Esophagus squamous epithelium (tissue), 5 donors: Measurements from ENCODE around the gene PAK6. TPM values are rescaled to one million over a fixed set of nuclear protein-coding genes. Genes with fewer than 3 reads are reported as not detected.

Source experiments
- DNase-seq: peaks from one replicate; lab custom pipeline; 2025; lab: John Stamatoyannopoulos, UW
- H3K27ac ChIP-seq, 4 donors: fragments of 200-600 bp; sonication (generic); one replicate each; pipeline ENCODE4 v1.5.1; 2016 to 2019; ENCODE audit warnings: mild to moderate bottlenecking in 1 of 4
- H3K27me3 ChIP-seq, 4 donors: fragments of 200-600 bp; sonication (generic); 1 replicate in 3 of 4; 2 replicates in 1 of 4; pipeline versions ENCODE4 v1.5.1 to v1.6.0; 2017 to 2021; ENCODE audit warnings: antibody characterized with exemption in 1 of 4
- H3K36me3 ChIP-seq, 3 donors: fragments of 200-600 bp; sonication (generic); one replicate each; pipeline ENCODE4 v1.5.1; 2016 to 2019
- H3K4me1 ChIP-seq, 3 donors: fragments of 200-600 bp; sonication (generic); one replicate each; pipeline ENCODE4 v1.5.1; 2017 to 2019
- H3K4me3 ChIP-seq, 4 donors: fragments of 200-600 bp; sonication (generic); 1 replicate in 3 of 4; 2 replicates in 1 of 4; pipeline ENCODE4 v1.5.1; 2016 to 2019; ENCODE audit warnings: mild to moderate bottlenecking in 2 of 4, moderate library complexity in 1 of 4
- H3K9me3 ChIP-seq, 3 donors: fragments of 200-600 bp; sonication (generic); one replicate each; pipeline ENCODE4 v1.5.1; 2016 to 2019
- CTCF ChIP-seq, 6 experiments: fragments of 450-650 bp in 4 of 6; fragments of 200-600 bp in 2 of 6; sonication (generic) in 2 of 6; IDR thresholded peaks; one replicate each; pipeline ENCODE4 v1.5.1; 2016 to 2019; ENCODE audit warnings: antibody characterized with exemption in 6 of 6, mild to moderate bottlenecking in 4 of 6, moderate library complexity in 4 of 6
- POLR2A ChIP-seq, 4 donors: fragments of 450-650 bp; IDR thresholded peaks; one replicate each; pipeline ENCODE4 v1.6.1; 2017; ENCODE audit warnings: antibody characterized with exemption in 4 of 4, mild to moderate bottlenecking in 4 of 4, moderate library complexity in 3 of 4
- WGBS, 2 donors: methylation state at CpG; one replicate each; pipeline ENCODE4 v1.1.5; 2018; 5-methylcytosine and 5-hydroxymethylcytosine counted together
- intact Hi-C: fragments of 100-400 bp; cut with DNase I; formaldehyde crosslinking; loops from one replicate; pipeline ENCODE4 v1.15.0; 2022
- total RNA-seq, 4 donors: library from RNA; depleted of rRNA; stranded (reverse); fragments of >200 nt; gene quantifications; one replicate each; pipeline ENCODE4 v1.1.0, GENCODE V29; 2016
- donor health status: DM: yes; HTN: yes; CAD: no.

PAK6 gene
- total RNA-seq, 4 donors from 2014 or later = 31.5 to 53.5 (median 37.2) TPM

- WGBS, 2 donors = 90 to 97% methylated on average over 5 to 6 of the region's 20 CpGs
Measured at GRCh38 chr15:40265875-40266274, 27.0 kb downstream of the PAK6 start.

GRCh38 chr15:40266828-40267304, 28.0 kb downstream of the PAK6 start:
- peaks cover 4 to 97% (median 21%) of the 10 kb centered on the region in 3 donors for H3K36me3 ChIP-seq
- peaks cover 9 to 17% (median 16%) of the 10 kb centered on the region in 3 donors for H3K4me1 ChIP-seq
- no peak for DNase-seq
- H3K4me3 ChIP-seq = no peak overlapping the region
- H3K27ac ChIP-seq = peak overlapping the region; percentile 28 to 73 (median 62)
- TF ChIP-seq POLR2A (IDR thresholded peaks at IDR 0.05) (no peak), CTCF (IDR thresholded peaks at IDR 0.05) (no peak)
- H3K27me3 ChIP-seq = no peaks in the 10 kb centered on the region
- intact Hi-C loops = no loop called here
- 12 to 23% methylated on average over 6 to 7 of the region's 7 CpGs for WGBS, 2 donors
- no peaks in the 10 kb centered on the region for H3K9me3 ChIP-seq

More at GRCh38 chr15:40265875-40266274, 27.0 kb downstream of the PAK6 start:
- no peaks in the 10 kb centered on the region for H3K27me3 ChIP-seq
- TF ChIP-seq POLR2A (IDR thresholded peaks at IDR 0.05) = no peak
- no peak for TF ChIP-seq CTCF (IDR thresholded peaks at IDR 0.05)
- intact Hi-C loops = no loop called here
- H3K27ac ChIP-seq = peak overlapping the region in 2 of 4 donors; percentile 67 to 73
- H3K36me3 ChIP-seq = peaks cover 4 to 97% (median 21%) of the 10 kb centered on the region in 3 donors
- no peak overlapping the region for H3K4me3 ChIP-seq
- H3K9me3 ChIP-seq = no peaks in the 10 kb centered on the region
- H3K4me1 ChIP-seq = peaks cover 9 to 17% (median 16%) of the 10 kb centered on the region in 3 donors
- no peak for DNase-seq

- 50 to 83% methylated on average over 2 to 4 of the region's 4 CpGs for WGBS, 2 donors
- Histone ChIP-seq H3K9me3 (no peaks in the 10 kb centered on the region), H3K27me3 (no peaks in the 10 kb centered on the region), H3K4me3 (no peak overlapping the region), H3K36me3 (peaks cover 6 to 97% (median 21%) of the 10 kb centered on the region in 3 donors), H3K4me1 (peaks cover 9 to 17% (median 16%) of the 10 kb centered on the region in 3 donors), H3K27ac (peak overlapping the region in 3 of 4 donors; percentile 58 to 73 (median 67))
- intact Hi-C loops = no loop called here
- no peak for DNase-seq
- no peak for TF ChIP-seq CTCF (IDR thresholded peaks at IDR 0.05)
- no peak for TF ChIP-seq POLR2A (IDR thresholded peaks at IDR 0.05)
Measured at GRCh38 chr15:40267670-40268069, 28.8 kb downstream of the PAK6 start.

- DNase-seq = no peak
- WGBS, 2 donors = 60 to 78% methylated on average over 1 of the region's 4 CpGs
Measured at GRCh38 chr15:40269604-40270003, 30.7 kb downstream of the PAK6 start.

More at GRCh38 chr15:40269604-40270003, 30.7 kb downstream of the PAK6 start:
- TF ChIP-seq POLR2A (IDR thresholded peaks at IDR 0.05) = no peak
- TF ChIP-seq CTCF (IDR thresholded peaks at IDR 0.05) = no peak
- H3K9me3 ChIP-seq = no peaks in the 10 kb centered on the region
- H3K36me3 ChIP-seq = peaks cover 13 to 97% (median 21%) of the 10 kb centered on the region in 3 donors
- H3K27me3 ChIP-seq = no peaks in the 10 kb centered on the region
- H3K4me1 ChIP-seq = peaks cover 9 to 23% (median 11%) of the 10 kb centered on the region in 3 donors
- no peak overlapping the region for H3K27ac ChIP-seq
- no peak overlapping the region for H3K4me3 ChIP-seq
- intact Hi-C loops = loop anchor here (10.0 kb wide), 1 partner anchor 225 kb away; no protein-coding TSS in a partner anchor
